ENCODE results near the gene TMEM201. TPM values are rescaled to one million over a fixed set of nuclear protein-coding genes. Genes with fewer than 3 reads are reported as not detected.

Gene TMEM201
- total and polyA plus RNA-seq, 2 of the 8 experiments (the other 6 are each of a cell fraction or from before 2014, with no cell fraction given): 8.2 to 27.1 TPM

DNA sequence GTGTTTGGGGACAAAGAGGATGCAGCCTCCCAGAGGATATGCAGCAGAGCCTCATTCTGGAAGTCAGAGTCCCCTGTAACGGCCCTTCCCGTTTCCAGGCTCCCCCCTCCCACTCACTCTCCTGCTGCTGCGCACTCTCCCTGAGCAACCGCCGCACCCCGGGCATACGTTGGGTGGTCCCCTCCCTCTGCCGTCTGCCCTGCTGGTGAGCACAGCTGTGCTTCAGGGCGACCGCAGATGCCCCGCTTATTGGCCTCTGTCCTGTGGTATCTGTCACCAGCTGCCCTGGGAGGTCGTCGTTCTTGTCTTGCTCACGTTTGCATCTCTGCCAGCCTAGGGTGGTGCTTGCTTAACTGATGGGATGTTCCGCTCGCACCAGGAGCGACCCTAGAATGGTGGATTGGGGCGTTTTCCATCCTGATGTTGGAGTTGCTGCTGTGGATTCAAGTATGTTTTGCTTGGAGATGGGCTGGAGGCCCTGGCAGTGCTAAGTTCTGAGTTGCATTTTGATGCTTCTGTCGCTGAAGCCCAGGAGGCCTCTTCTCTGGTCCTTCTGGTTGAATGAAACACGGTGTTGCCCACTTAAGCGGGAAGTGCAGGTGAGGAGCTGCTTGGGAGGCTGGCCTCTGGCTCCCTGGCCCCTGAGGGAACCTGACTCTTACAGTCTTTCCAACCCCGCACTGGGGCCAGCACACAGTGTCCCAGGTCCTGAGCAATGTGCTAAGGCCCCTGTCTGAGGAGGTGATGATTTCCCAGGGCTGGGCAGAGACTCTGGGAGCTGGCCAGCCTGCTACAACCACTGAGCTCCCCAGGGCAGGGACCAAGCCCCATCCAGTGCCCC lies 3.2 kb downstream of the TMEM201 start (continued):
- no peak for TF ChIP-seq GABPA (IDR thresholded peaks at IDR 0.05; ENCODE audit: borderline replicate concordance, insufficient read depth, low read length)
- TF ChIP-seq, protein P1, sequence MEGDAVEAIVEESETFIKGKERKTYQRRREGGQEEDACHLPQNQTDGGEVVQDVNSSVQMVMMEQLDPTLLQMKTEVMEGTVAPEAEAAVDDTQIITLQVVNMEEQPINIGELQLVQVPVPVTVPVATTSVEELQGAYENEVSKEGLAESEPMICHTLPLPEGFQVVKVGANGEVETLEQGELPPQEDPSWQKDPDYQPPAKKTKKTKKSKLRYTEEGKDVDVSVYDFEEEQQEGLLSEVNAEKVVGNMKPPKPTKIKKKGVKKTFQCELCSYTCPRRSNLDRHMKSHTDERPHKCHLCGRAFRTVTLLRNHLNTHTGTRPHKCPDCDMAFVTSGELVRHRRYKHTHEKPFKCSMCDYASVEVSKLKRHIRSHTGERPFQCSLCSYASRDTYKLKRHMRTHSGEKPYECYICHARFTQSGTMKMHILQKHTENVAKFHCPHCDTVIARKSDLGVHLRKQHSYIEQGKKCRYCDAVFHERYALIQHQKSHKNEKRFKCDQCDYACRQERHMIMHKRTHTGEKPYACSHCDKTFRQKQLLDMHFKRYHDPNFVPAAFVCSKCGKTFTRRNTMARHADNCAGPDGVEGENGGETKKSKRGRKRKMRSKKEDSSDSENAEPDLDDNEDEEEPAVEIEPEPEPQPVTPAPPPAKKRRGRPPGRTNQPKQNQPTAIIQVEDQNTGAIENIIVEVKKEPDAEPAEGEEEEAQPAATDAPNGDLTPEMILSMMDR (IDR thresholded peaks at IDR 0.05; ENCODE audit: control extremely low read depth in 1 of 3, insufficient read depth in 1 of 3, low read depth in 1 of 3, low read length in 3 of 3): no peak
- no peak for TF ChIP-seq KDM4A (IDR thresholded peaks at IDR 0.05; ENCODE audit: low read depth, low read length, severe bottlenecking)
- TF ChIP-seq, protein P2, sequence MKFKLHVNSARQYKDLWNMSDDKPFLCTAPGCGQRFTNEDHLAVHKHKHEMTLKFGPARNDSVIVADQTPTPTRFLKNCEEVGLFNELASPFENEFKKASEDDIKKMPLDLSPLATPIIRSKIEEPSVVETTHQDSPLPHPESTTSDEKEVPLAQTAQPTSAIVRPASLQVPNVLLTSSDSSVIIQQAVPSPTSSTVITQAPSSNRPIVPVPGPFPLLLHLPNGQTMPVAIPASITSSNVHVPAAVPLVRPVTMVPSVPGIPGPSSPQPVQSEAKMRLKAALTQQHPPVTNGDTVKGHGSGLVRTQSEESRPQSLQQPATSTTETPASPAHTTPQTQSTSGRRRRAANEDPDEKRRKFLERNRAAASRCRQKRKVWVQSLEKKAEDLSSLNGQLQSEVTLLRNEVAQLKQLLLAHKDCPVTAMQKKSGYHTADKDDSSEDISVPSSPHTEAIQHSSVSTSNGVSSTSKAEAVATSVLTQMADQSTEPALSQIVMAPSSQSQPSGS (IDR thresholded peaks at IDR 0.05; ENCODE audit: low read length): no peak
- no peak for TF ChIP-seq CHD2 (IDR thresholded peaks at IDR 0.05; ENCODE audit: low read length)
